Thyroid gland (tissue), 4 donors: Measurements from ENCODE around the gene TBX21.

ENCODE experiments used
- POLR2A ChIP-seq, 2 donors: fragments of 450-650 bp; IDR thresholded peaks; one replicate each; pipeline ENCODE4 v1.6.1; 2017; ENCODE audit warnings: antibody characterized with exemption in 2 of 2, mild to moderate bottlenecking in 2 of 2, moderate library complexity in 1 of 2
- TF ChIP-seq, protein P1 (sequence below), 6 experiments: fragments of 200-600 bp in 3 of 6; fragments of 450-650 bp in 3 of 6; sonication (generic) in 3 of 6; IDR thresholded peaks; one replicate each; pipeline ENCODE4 v1.5.1; 2016 to 2019; ENCODE audit warnings: antibody characterized with exemption in 6 of 6, mild to moderate bottlenecking in 2 of 6, inconsistent platforms in 1 of 6, moderate library complexity in 1 of 6

DNA sequence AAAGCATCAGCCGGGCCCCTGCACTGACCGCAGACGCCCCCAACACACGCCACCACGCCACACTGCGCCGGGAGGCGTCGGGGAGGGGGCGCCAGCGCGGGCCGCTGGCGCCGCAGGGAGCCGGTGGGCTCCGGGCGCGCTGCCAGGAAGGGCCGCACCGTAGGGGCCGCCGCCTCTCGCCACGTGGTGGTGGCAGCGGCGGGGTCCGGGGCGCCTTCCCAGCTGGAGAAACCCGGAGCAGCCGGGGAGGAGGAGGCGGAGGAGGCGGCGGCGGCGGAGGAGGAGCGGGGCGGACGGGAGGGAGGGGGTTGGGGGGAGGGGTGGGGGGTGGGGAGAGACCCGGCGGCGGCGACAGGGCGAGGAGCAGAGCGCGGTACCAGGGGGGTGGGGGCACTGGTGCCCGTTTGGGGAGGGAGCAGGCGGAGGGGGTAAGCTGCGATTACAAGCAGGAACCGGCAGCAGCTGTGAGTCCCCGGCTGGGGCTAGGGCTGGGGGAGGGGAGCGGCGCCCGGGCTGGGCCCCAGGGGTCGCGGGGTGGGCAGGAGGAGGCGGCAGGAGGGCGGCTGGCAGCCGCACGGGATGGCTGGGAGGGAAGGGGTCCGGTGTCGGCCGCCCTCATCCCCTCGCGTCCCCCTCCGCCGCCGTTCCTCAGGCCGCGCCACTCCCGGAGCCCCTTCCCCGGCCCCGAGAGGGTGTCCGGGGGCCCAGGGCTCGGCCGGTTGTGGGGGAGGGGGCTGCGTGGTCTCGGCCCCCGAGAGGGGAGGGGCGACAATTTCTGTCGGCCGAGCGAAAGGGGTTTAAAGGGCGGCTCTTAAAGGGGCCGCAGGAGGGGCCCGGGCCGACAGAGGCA lies 39.1 kb upstream of the TBX21 start, which contains the start of gene TBKBP1:
- TF ChIP-seq, protein P1, sequence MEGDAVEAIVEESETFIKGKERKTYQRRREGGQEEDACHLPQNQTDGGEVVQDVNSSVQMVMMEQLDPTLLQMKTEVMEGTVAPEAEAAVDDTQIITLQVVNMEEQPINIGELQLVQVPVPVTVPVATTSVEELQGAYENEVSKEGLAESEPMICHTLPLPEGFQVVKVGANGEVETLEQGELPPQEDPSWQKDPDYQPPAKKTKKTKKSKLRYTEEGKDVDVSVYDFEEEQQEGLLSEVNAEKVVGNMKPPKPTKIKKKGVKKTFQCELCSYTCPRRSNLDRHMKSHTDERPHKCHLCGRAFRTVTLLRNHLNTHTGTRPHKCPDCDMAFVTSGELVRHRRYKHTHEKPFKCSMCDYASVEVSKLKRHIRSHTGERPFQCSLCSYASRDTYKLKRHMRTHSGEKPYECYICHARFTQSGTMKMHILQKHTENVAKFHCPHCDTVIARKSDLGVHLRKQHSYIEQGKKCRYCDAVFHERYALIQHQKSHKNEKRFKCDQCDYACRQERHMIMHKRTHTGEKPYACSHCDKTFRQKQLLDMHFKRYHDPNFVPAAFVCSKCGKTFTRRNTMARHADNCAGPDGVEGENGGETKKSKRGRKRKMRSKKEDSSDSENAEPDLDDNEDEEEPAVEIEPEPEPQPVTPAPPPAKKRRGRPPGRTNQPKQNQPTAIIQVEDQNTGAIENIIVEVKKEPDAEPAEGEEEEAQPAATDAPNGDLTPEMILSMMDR (IDR thresholded peaks at IDR 0.05), result no peak
- TF ChIP-seq POLR2A (IDR thresholded peaks at IDR 0.05), result no peak
